ENCODE results near the gene HS3ST5. TPM values are rescaled to one million over a fixed set of nuclear protein-coding genes. Genes with fewer than 3 reads are reported as not detected.

Gene HS3ST5
- total RNA-seq, 1 experiment from 2014 or later = 0.29 TPM

DNA sequence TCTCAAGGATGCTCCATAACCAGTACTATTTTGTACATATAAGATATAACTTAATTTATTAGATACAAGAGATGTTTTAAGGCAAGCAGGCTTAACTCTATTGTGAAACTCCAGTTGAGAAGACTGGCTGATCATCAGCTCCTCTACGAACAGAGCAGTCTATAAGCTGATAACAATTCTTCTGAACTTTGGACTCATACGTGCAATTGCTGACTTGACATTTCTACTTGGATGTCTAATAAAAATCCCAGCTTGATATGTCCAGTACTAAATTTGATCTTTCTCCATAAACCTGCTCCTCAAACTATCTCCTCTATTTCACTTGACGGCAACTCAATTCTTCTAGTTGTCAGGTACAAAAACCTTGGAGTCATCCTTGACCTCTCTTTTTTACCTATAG, 141.9 kb downstream of the HS3ST5 start:
- BruUV-seq (replicated peaks) = no TSS peak
- Mint-ChIP-seq H3K9me3 (ENCODE audit: unreplicated experiment) (peaks cover 20% of the 10 kb centered on the region), H3K4me3 (ENCODE audit: unreplicated experiment) (no peak overlapping the region), H3K4me1 (ENCODE audit: low read depth, unreplicated experiment) (peaks cover 20% of the 10 kb centered on the region), H3K27me3 (ENCODE audit: insufficient read depth, unreplicated experiment) (no peaks in the 10 kb centered on the region), H3K36me3 (ENCODE audit: insufficient read depth, unreplicated experiment) (no peaks in the 10 kb centered on the region), H3K27ac (ENCODE audit: unreplicated experiment) (no peak overlapping the region)
- CTCF ChIA-PET = no interaction called here
- POLR2A ChIA-PET = no interaction called here
- TF ChIP-seq CTCF (IDR thresholded peaks at IDR 0.05; ENCODE audit: insufficient read depth in 1 of 2, low read depth in 1 of 2, low read length in 1 of 2, severe bottlenecking in 1 of 2, unreplicated experiment in 1 of 2) = no peak
- Histone ChIP-seq H3K4me1 (peaks cover 11% of the 10 kb centered on the region), H3K27me3 (replicated peaks; ENCODE audit: control insufficient read depth, insufficient read depth, low read length) (no peaks in the 10 kb centered on the region), H3K36me3 (ENCODE audit: control insufficient read depth, insufficient read depth, low read length) (no peaks in the 10 kb centered on the region), H3K4me3 (ENCODE audit: low read depth, low read length) (no peak overlapping the region), H3K9me3 (peaks cover 2% of the 10 kb centered on the region; the same call in 1 of the 2 replicates)
- intact Hi-C loops (cut with micrococcal nuclease; ENCODE audit: unreplicated experiment) = no loop called here
- DNase-seq = no peak

DNA sequence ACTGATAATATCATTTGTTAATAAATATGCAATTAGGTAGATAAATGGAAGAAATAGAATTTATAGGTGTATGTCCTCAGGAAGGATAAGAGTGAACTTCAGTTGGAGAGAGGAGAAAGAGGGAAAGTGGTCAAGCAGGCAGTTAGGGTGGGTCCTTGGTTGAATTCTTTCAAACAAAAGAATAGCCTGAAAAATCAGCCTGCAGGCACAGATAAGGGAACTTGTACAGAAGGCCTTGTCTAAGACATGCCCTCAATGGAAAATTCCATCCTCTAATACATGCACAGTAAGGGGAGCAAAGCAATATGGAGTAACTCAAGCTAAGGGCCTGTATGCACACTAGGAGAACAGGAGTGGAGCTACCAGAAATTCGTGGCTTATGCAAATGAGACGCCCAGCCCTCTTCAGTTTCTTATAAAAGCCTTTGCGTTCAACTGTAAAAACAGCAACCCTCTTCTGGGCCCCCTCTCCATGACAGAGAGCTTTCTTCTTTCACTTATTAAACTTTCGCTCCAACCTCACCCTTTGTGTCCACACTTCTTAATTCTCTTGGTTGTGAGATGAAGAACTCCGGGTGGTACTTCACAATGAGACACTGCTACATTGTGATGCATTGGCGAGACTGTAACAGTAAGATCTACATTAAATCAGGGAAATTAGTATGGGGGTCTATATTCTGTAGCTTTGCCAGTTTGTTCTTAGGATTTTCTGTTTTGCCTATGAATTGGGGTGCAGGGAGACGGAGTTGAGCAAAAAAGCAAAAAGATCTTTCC, 147.0 kb downstream of the HS3ST5 start:
- no peak overlapping the region for H3K4me3 ChIP-seq (ENCODE audit: low read depth, low read length)
- intact Hi-C loops (cut with micrococcal nuclease; ENCODE audit: unreplicated experiment) = loop anchor here (1.0 to 10.0 kb wide), 3 partner anchors 29 to 109 kb away; no protein-coding TSS in a partner anchor
- no TSS peak for BruUV-seq (replicated peaks)
- H3K4me3 Mint-ChIP-seq (ENCODE audit: unreplicated experiment) = peak overlapping the region; percentile 48
- ChIA-PET POLR2A (interaction anchor here (0.6 kb wide), 1 partner anchor 109 kb away, joined by 3 read pairs; no protein-coding TSS in a partner anchor), CTCF (interaction anchor here (0.8 to 1.3 kb wide), 2 partner anchors 26 to 109 kb away, joined by 3 to 4 read pairs; no protein-coding TSS in a partner anchor)
- no peaks in the 10 kb centered on the region for H3K9me3 ChIP-seq
- H3K36me3 Mint-ChIP-seq (ENCODE audit: insufficient read depth, unreplicated experiment) = no peaks in the 10 kb centered on the region
- TF ChIP-seq CTCF (IDR thresholded peaks at IDR 0.05; ENCODE audit: insufficient read depth in 1 of 2, low read depth in 1 of 2, low read length in 1 of 2, severe bottlenecking in 1 of 2, unreplicated experiment in 1 of 2) = no peak
- H3K4me1 Mint-ChIP-seq (ENCODE audit: low read depth, unreplicated experiment) = peaks cover 26% of the 10 kb centered on the region
- peak overlapping the region; percentile 89 for H3K27ac Mint-ChIP-seq (ENCODE audit: unreplicated experiment)
- no peaks in the 10 kb centered on the region for H3K36me3 ChIP-seq (ENCODE audit: control insufficient read depth, insufficient read depth, low read length)
- DNase-seq = peak; percentile 46 to 59
- no peaks in the 10 kb centered on the region for H3K27me3 Mint-ChIP-seq (ENCODE audit: insufficient read depth, unreplicated experiment)
- peaks cover 28% of the 10 kb centered on the region for H3K4me1 ChIP-seq
- H3K9me3 Mint-ChIP-seq (ENCODE audit: unreplicated experiment) = peaks cover 1% of the 10 kb centered on the region
- no peaks in the 10 kb centered on the region for H3K27me3 ChIP-seq (replicated peaks; ENCODE audit: control insufficient read depth, insufficient read depth, low read length)

- Mint-ChIP-seq H3K4me1 (ENCODE audit: low read depth, unreplicated experiment) (peaks cover 28% of the 10 kb centered on the region), H3K4me3 (ENCODE audit: unreplicated experiment) (peak overlapping the region; percentile 48)
Measured at GRCh38 chr6:114195027-114195365, 147.8 kb downstream of the HS3ST5 start.

More at GRCh38 chr6:114195027-114195365, 147.8 kb downstream of the HS3ST5 start:
- no peaks in the 10 kb centered on the region for H3K9me3 Mint-ChIP-seq (ENCODE audit: unreplicated experiment)
- no peaks in the 10 kb centered on the region for H3K27me3 Mint-ChIP-seq (ENCODE audit: insufficient read depth, unreplicated experiment)
- H3K36me3 ChIP-seq (ENCODE audit: control insufficient read depth, insufficient read depth, low read length) = no peaks in the 10 kb centered on the region
- H3K27me3 ChIP-seq (replicated peaks; ENCODE audit: control insufficient read depth, insufficient read depth, low read length) = no peaks in the 10 kb centered on the region
- TF ChIP-seq CTCF (IDR thresholded peaks at IDR 0.05; ENCODE audit: insufficient read depth in 1 of 2, low read depth in 1 of 2, low read length in 1 of 2, severe bottlenecking in 1 of 2, unreplicated experiment in 1 of 2) = no peak
- intact Hi-C loops (cut with micrococcal nuclease; ENCODE audit: unreplicated experiment) = loop anchor here (1.0 to 10.0 kb wide), 3 partner anchors 28 to 110 kb away; no protein-coding TSS in a partner anchor
- peak overlapping the region; percentile 89 for H3K27ac Mint-ChIP-seq (ENCODE audit: unreplicated experiment)
- ChIA-PET POLR2A (interaction anchor here (0.6 kb wide), 1 partner anchor 110 kb away, joined by 3 read pairs; no protein-coding TSS in a partner anchor), CTCF (interaction anchor here (0.8 to 1.3 kb wide), 2 partner anchors 25 to 109 kb away, joined by 3 to 4 read pairs; no protein-coding TSS in a partner anchor)
- BruUV-seq (replicated peaks) = TSS peak; percentile 93
- H3K36me3 Mint-ChIP-seq (ENCODE audit: insufficient read depth, unreplicated experiment) = no peaks in the 10 kb centered on the region
- peak in 1 of 2 experiments; percentile 3 for DNase-seq
- no peaks in the 10 kb centered on the region for H3K9me3 ChIP-seq
- peaks cover 22% of the 10 kb centered on the region for H3K4me1 ChIP-seq
- no peak overlapping the region for H3K4me3 ChIP-seq (ENCODE audit: low read depth, low read length)
